ENCODE measurements around the gene KIF16B.

The KIF16B gene

GRCh38 chr20:16394784-16395183, 178.5 kb downstream of the KIF16B start:
- no peak for ATAC-seq

DNA sequence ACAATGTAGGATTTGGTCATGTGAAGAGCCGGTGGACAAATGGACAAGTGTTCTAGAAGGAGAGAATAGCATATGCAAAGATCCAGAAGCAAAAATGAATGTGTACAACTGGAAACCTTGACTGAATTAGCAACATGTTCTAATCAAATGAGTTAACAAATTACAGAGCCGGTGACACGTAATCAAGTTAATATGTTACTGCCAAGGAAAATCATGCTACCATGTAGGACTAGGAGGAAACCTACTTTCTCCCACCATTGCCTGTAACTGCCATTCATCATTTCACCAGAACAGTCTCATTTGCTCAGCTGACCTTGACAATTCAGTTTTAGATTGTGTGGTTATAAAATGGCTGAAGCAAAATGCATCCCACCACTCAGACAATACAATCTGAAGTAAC, 179.4 kb downstream of the KIF16B start:
- ATAC-seq: no peak

GRCh38 chr20:16393297-16393696, 180.0 kb downstream of the KIF16B start:
- ATAC-seq: no peak

DNA sequence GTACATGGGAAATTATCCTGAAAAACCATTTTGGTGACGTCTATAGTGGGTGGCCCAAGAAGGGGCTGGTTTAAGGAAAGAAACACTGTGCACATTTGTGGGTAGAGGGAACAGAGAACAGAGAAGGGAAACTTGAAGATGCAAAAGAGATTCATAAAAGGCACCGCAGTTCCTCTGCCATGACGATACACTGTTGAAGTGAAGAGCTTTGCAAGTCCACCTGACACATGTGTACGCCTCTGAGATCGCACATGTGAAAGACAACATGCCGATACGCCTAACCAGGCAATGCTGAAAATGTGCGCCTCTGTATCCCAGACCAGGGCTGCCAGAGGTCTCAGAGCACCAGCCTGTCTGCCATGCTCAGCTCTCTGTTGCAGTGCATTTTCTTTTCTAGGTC, 180.9 kb downstream of the KIF16B start:
- no peak for ATAC-seq

GRCh38 chr20:16390991-16391390, 182.3 kb downstream of the KIF16B start:
- no peak for ATAC-seq

- no peak for ATAC-seq
Measured at GRCh38 chr20:16388731-16389130, 184.5 kb downstream of the KIF16B start.

DNA sequence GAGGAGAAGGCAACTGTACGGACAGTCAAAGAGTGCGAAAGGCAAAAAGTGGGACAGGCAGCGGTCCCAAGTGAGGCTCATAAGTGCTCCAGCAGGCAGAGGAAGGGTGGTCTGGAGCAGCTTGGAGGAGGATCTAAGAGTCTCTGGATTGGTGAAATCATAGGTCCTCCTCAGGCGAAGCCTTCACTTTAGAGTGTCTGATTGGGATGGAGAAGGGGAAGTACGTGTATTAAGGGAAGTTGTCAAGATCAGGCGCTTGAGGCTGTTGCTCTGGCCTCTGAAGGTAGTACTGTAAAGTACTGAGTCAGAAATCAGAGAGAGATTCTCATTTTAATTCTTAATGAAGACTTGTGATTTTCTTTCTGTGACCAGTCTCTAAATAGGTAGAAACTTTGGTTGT, 185.6 kb downstream of the KIF16B start:
- ATAC-seq: no peak

DNA sequence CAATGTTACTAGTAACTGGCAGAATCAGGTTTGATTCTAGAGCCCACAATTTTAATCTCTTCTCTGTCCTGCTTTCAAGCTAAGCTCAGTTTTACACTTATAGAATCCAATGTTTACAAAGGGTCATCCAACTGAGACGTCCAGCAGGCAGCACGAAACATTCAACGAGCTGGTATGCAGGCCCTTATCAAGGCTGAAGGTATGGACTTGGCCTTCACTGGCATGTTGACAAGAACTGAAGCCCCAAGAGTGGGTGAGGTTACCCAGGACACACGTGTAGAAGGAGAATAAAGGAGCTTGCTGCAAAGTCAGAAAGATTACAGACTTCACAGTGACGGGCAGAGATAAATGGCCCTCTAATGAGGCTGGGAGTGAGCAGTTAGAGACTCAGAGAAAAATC, 187.4 kb downstream of the KIF16B start:
- no peak for ATAC-seq

GRCh38 chr20:16385462-16385861, 187.8 kb downstream of the KIF16B start:
- no peak for ATAC-seq

GRCh38 chr20:16381444-16381843, 191.8 kb downstream of the KIF16B start:
- no peak for ATAC-seq

DNA sequence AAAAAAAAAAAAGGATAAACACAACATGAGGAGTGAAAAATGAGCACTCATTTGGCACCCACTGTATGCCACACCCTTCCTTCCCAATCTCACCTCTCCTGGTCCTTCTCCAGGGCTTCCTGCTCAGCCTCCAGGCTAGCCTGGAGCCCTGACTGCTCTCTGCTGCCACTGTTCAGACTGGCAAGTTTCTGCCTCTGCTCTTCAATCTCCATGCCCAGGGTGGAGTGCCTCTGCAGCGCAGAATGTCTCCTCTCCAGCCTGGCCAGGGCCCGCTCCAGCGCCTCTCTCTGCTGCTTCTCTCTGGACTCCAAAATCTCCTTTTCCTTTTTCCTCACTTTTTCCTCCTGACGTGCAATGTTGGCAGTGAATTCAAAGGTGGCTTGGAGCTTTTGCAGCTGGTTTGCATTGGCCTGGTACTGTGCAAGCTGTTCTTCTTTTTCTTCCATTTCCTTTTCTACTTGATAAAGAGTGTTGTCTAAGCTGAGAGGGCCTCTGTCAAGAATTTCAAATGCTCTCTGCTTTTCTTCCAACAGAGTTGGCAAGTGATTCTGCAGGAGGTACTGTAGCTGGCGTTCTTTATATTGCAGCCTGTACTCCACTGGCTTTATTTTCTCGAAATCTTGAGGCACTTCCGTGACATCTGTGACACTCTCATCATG, 194.4 kb downstream of the KIF16B start:
- ATAC-seq: no peak

- ATAC-seq: no peak
Measured at GRCh38 chr20:16378122-16378521, 195.1 kb downstream of the KIF16B start.

DNA sequence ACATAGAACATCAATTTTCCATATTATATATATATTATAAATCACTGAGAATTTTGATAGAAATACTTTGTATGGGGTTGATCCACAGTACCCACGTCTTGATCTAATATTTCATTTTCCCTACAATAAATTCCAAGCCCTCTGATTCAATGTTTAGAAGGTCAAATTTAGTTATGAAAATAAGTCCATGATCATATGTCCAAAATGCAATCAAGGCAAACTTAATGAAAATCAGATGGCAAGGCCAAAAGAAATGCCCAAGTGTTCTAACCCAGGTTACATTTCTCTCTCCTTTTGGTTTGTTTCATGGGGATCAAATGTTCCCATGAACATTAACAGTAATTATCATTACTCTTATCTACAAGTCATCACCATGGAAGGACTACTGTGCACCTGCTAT, 203.8 kb downstream of the KIF16B start:
- ATAC-seq: no peak

- ATAC-seq: no peak
Measured at GRCh38 chr20:16368645-16369292, 204.5 kb downstream of the KIF16B start.

GRCh38 chr20:16367948-16368560, 205.2 kb downstream of the KIF16B start:
- ATAC-seq: no peak

DNA sequence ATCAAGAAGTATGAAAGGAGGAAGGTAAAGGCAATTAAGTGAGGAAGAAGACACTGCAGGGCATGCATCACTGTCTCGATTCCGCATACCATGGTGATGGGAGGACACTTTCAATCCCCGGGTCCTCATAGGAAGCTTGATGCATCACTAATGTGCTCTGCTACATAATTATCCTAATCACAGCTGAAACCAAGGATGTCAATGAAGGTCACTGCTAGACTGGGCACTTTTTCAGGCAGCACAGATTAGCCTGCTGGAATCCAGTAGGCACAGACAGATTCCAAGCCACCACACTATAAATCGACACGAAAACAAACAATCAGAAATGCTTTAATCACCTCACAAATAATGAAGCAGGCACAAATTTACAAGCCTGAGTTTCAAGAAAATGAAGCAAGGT, 206.7 kb downstream of the KIF16B start:
- no peak for ATAC-seq

- ATAC-seq: no peak
Measured at GRCh38 chr20:16364320-16364687, 208.9 kb downstream of the KIF16B start.

DNA sequence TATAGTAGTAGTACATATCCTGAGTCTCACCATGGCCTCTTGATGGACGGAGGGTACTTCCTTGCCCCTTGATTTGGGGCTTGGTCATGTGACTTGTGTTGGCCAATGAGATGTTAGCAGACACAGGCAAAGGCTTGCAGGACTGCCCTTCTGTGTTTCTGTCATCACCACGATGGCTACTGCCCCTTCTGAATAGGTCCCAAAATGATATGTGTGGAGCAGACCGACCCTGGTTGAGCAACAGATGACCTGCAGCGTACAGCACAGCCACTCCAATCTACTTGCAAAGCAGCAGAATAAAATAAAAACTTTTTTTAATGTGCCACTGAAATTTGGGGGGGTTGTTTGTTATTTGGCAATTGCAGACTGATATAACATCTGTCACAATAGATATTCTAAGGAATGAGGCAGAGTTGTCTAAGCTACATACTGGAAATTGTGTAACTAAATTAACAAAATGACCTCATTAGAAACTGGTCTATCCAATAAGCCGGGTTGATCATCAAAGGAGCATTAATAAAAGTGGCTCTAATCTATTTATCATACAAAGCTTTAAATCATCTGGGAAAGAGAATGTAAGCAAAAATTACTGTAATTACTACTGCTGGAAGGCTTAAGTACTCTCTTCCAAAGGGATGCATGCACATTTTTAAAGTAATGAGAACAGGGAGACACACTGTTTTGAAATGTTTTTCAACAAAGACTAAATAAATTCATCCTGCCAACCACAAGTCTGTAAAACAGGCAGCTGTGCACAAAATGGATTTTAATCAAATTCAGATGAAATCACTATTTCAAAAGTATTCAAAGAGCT, 209.5 kb downstream of the KIF16B start:
- no peak for ATAC-seq

DNA sequence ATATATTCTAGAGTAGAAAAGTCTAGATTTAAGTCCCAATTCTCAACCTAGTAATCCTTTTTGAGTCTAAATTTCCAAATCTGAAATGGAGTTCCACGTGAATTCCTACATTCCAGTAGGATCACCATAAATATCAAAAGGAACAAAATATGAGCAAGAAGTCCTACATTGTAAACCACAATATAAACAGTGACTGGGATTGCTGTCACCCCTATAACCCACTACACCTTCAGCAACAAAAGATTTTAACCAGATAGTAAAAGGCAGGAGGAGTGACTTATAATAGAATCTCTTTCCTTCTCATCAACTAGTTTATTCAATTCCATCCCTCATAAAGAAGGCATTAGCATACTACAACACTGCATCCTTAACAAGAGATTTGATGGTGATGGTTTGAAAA, 210.6 kb downstream of the KIF16B start:
- no peak for ATAC-seq

- ATAC-seq: no peak
Measured at GRCh38 chr20:16360668-16361067, 212.6 kb downstream of the KIF16B start.

- no peak for ATAC-seq
Measured at GRCh38 chr20:16353417-16353781, 219.8 kb downstream of the KIF16B start.

GRCh38 chr20:16352751-16353416, 220.4 kb downstream of the KIF16B start:
- ATAC-seq: no peak

DNA sequence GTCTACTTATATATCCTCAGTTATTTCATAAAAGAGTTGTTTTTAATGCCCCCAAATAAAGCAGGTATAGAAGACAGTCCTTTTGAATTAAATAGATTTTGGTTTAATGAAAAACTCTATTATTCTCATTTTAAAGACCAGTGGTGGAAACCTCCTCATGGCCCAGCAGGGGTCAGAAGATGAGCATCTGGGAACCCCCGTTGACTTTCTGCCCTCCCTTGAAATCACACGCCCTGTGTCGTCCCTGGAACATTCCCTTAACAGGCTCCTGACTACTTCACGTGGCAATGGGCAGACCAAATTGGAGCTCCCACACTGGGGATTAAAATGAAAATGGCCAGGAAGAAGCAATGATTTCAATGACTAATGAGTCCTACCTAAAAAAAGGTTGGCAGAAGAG, 220.9 kb downstream of the KIF16B start:
- ATAC-seq: no peak

Data from activated CD4-positive, CD25-positive, alpha-beta regulatory T cell treated with anti-CD3 and anti-CD28 coated beads, Interleukin-2, amount 50 U/mL, for 24 hours (primary cell).